ENCODE measurements around the gene OSBPL2. TPM values are rescaled to one million over a fixed set of nuclear protein-coding genes. Genes with fewer than 3 reads are reported as not detected.

The OSBPL2 gene
- total and polyA plus RNA-seq, 2 donors (not counting 1 experiment from before 2014, with no cell fraction given) = 28.1 to 74.3 TPM

DNA sequence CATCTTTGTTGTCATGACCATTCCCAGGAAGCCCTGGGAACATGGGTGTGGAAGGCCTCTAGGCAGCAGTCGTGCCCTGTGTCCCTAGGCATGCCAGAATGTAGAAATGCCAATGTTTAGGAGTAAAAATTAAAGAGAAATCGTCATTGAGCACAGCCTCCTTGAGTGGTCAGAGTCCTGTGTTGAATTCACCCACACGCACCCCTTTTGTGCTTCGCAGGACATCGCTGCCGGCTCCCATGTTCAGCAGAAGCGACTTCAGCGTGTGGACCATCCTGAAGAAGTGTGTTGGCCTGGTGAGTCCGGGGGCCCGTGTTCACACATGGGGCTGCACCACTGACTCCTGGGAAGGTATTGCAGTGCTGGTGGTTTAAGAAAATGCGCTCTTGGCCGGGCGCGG is 25.1 kb downstream of the OSBPL2 start:
- Histone ChIP-seq H3K9me3 (ENCODE audit: control extremely low read depth in 1 of 3, control insufficient read depth in 2 of 3, insufficient read depth in 1 of 3, low read length in 2 of 3) (peaks cover 0 to 6% (median 0%) of the 10 kb centered on the region in 3 donors), H3K4me1 (ENCODE audit: control insufficient read depth in 2 of 2, insufficient read depth in 2 of 2, low read length in 2 of 2) (no peaks in the 10 kb centered on the region), H4K20me1 (ENCODE audit: control insufficient read depth, insufficient read depth, low read length, poor library complexity, severe bottlenecking) (peaks cover 39% of the 10 kb centered on the region), H3K27me3 (replicated peaks in 1 of 4; ENCODE audit: control extremely low read depth in 1 of 4, control insufficient read depth in 3 of 4, insufficient read depth in 4 of 4, low read length in 3 of 4) (no peaks in the 10 kb centered on the region), H2AFZ (ENCODE audit: insufficient read depth, low read depth, low read length, poor library complexity, severe bottlenecking) (no peak overlapping the region), H3K27ac (ENCODE audit: low read length in 2 of 2) (no peak overlapping the region), H3K9ac (ENCODE audit: low read length) (no peak overlapping the region), H3K36me3 (replicated peaks in 1 of 2; ENCODE audit: control extremely low read depth in 1 of 2, control insufficient read depth in 1 of 2, extremely low read depth in 1 of 2, insufficient read depth in 2 of 2, low read length in 1 of 2) (peaks cover 0 to 82% of the 10 kb centered on the region in 2 experiments), H3K4me3 (ENCODE audit: control extremely low read depth in 1 of 5, extremely low read depth in 1 of 5, insufficient read depth in 1 of 5, low read depth in 2 of 5, low read length in 4 of 5) (no peak overlapping the region), H3K79me2 (ENCODE audit: control insufficient read depth, insufficient read depth, low read length) (peaks cover 48% of the 10 kb centered on the region), H3K4me2 (replicated peaks; ENCODE audit: low read depth, low read length, poor library complexity, severe bottlenecking) (no peak overlapping the region)
- no peaks in the 10 kb centered on the region for H3K9me3 Mint-ChIP-seq (ENCODE audit: insufficient read depth)
- DNase-seq (no peak), ATAC-seq (ENCODE audit: low read depth) (no peak)
- ChIA-PET CTCF (no interaction called here), POLR2A (no interaction called here)
- intact Hi-C loops (cut with micrococcal nuclease) = no loop called here
- no peak overlapping the region for H3K4me3 Mint-ChIP-seq
- no peaks in the 10 kb centered on the region for H3K27me3 Mint-ChIP-seq
- TF ChIP-seq, protein P1, sequence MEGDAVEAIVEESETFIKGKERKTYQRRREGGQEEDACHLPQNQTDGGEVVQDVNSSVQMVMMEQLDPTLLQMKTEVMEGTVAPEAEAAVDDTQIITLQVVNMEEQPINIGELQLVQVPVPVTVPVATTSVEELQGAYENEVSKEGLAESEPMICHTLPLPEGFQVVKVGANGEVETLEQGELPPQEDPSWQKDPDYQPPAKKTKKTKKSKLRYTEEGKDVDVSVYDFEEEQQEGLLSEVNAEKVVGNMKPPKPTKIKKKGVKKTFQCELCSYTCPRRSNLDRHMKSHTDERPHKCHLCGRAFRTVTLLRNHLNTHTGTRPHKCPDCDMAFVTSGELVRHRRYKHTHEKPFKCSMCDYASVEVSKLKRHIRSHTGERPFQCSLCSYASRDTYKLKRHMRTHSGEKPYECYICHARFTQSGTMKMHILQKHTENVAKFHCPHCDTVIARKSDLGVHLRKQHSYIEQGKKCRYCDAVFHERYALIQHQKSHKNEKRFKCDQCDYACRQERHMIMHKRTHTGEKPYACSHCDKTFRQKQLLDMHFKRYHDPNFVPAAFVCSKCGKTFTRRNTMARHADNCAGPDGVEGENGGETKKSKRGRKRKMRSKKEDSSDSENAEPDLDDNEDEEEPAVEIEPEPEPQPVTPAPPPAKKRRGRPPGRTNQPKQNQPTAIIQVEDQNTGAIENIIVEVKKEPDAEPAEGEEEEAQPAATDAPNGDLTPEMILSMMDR (IDR thresholded peaks at IDR 0.05) = no peak
- no peak for TF ChIP-seq EZH2 (IDR thresholded peaks at IDR 0.05; ENCODE audit: borderline replicate concordance, insufficient read depth, low read depth, low read length, poor library complexity, severe bottlenecking)
- 97% methylated on average over 11 of the region's 14 CpGs for WGBS (ENCODE audit: insufficient coverage)
- no peaks in the 10 kb centered on the region for H3K4me1 Mint-ChIP-seq
- no peak overlapping the region for H3K27ac Mint-ChIP-seq

DNA sequence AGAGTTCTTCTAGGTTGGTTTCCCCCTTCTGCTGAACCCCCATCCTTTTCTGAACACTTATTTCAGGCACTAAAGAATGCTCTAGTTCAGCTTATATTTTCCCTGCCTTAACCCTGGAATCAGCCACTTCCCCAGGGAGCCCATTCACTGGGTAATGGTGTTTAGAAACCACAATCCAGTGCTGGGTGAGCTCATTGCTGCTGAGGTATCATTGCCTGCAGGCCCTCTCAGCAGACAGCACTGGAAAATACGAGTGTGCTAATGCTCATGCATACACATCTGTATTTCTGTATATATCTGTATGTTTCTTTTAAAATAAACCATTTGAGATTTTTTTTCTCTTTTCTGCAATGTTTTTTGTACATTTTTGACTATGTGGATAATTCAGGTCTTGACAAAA is 27.0 kb downstream of the OSBPL2 start:
- Histone ChIP-seq H2AFZ (ENCODE audit: insufficient read depth, low read depth, low read length, poor library complexity, severe bottlenecking) (no peak overlapping the region), H4K20me1 (ENCODE audit: control insufficient read depth, insufficient read depth, low read length, poor library complexity, severe bottlenecking) (peaks cover 31% of the 10 kb centered on the region), H3K4me2 (replicated peaks; ENCODE audit: low read depth, low read length, poor library complexity, severe bottlenecking) (no peak overlapping the region), H3K9ac (ENCODE audit: low read length) (no peak overlapping the region), H3K9me3 (ENCODE audit: control extremely low read depth in 1 of 3, control insufficient read depth in 2 of 3, insufficient read depth in 1 of 3, low read length in 2 of 3) (peaks cover 0 to 6% (median 0%) of the 10 kb centered on the region in 3 donors), H3K27ac (ENCODE audit: low read length in 2 of 2) (no peak overlapping the region), H3K36me3 (replicated peaks in 1 of 2; ENCODE audit: control extremely low read depth in 1 of 2, control insufficient read depth in 1 of 2, extremely low read depth in 1 of 2, insufficient read depth in 2 of 2, low read length in 1 of 2) (peaks cover 0 to 72% of the 10 kb centered on the region in 2 experiments), H3K79me2 (ENCODE audit: control insufficient read depth, insufficient read depth, low read length) (peaks cover 36% of the 10 kb centered on the region), H3K4me1 (ENCODE audit: control insufficient read depth in 2 of 2, insufficient read depth in 2 of 2, low read length in 2 of 2) (no peaks in the 10 kb centered on the region), H3K4me3 (ENCODE audit: control extremely low read depth in 1 of 5, extremely low read depth in 1 of 5, insufficient read depth in 1 of 5, low read depth in 2 of 5, low read length in 4 of 5) (no peak overlapping the region), H3K27me3 (replicated peaks in 1 of 4; ENCODE audit: control extremely low read depth in 1 of 4, control insufficient read depth in 3 of 4, insufficient read depth in 4 of 4, low read length in 3 of 4) (no peaks in the 10 kb centered on the region)
- Mint-ChIP-seq H3K4me1 (no peaks in the 10 kb centered on the region), H3K4me3 (no peak overlapping the region), H3K27ac (no peak overlapping the region), H3K9me3 (ENCODE audit: insufficient read depth) (no peaks in the 10 kb centered on the region), H3K27me3 (no peaks in the 10 kb centered on the region)
- ChIA-PET POLR2A (no interaction called here), CTCF (no interaction called here)
- no peak for TF ChIP-seq EZH2 (IDR thresholded peaks at IDR 0.05; ENCODE audit: borderline replicate concordance, insufficient read depth, low read depth, low read length, poor library complexity, severe bottlenecking)
- TF ChIP-seq, protein P1 (IDR thresholded peaks at IDR 0.05) = no peak
- DNase-seq (no peak), ATAC-seq (ENCODE audit: low read depth) (no peak)
- no CpG with 5 or more reads among the region's 1 CpG for whole genome bisulfite sequencing (ENCODE audit: insufficient coverage)
- intact Hi-C loops (cut with micrococcal nuclease) = no loop called here
